Measurements from ENCODE around the gene MRPL53. TPM values are rescaled to one million over a fixed set of nuclear protein-coding genes. Genes with fewer than 3 reads are reported as not detected.

The MRPL53 gene
- total RNA-seq, 1 experiment from 2014 or later: 65.4 TPM

DNA sequence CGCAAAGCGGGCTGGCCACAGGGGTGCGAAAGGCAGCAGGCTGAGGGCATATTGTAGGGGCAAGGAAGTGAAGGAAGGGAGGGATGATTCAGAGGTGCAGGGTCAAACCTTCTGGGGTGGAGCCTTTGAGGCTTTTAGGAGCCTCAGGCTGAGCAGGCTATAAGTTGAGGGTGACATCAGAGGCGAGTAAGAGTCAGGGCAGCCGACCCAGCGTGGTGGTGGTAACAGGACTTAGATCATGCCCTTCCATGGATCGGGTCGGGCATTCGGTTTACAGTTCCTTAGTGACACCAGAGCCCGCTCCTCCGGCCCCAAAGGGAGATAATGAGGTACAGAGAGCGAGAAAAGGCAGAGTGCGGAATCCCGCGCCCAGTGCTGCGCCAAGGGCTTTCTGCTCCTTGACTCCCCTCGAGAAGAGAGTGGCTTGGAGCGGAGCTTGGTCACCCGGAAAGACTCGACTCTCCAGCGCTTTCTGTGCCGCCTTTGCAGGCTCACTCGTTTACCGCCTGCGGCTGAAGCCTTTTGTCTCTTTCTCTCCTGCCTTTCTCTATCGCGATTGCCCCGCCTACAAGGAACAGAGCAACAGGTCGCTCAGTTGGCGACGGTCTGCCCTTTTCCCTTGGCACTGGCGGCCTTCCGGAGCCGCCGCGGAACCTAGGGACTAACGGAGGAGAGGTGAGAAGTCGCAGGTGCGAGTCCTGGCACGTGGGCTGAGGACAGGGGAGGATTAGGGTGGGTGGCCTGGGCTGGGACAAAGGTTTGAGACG is 26.2 kb upstream of the MRPL53 start:
- RAD21 ChIA-PET (ENCODE audit: low non-redundant PET in 1 of 2, low total read pairs in 2 of 2, uncharacterized antibody in 2 of 2, unreplicated experiment in 2 of 2): no interaction called here

More for the DNA sequence above, 26.2 kb upstream of the MRPL53 start:
- H3K4me2 ChIP-seq (ENCODE audit: low read length): no peak overlapping the region
- no peaks in the 10 kb centered on the region for H3K27me3 ChIP-seq (ENCODE audit: insufficient read depth, low read length)
- no peaks in the 10 kb centered on the region for H4K20me1 ChIP-seq (ENCODE audit: insufficient read depth)
- ChIA-PET CTCF (no interaction called here), POLR2A (no interaction called here)
- no peak overlapping the region for H2AFZ ChIP-seq (ENCODE audit: low read depth, low read length, poor library complexity, severe bottlenecking)
- BruUV-seq (replicated peaks): no TSS peak
- no peaks in the 10 kb centered on the region for H3K79me2 ChIP-seq (ENCODE audit: insufficient read depth, low read length)
- H3K9me2 ChIP-seq (ENCODE audit: insufficient read depth): no peaks in the 10 kb centered on the region
- no peak for TF ChIP-seq RAD21 (IDR thresholded peaks at IDR 0.05; ENCODE audit: low read depth)
- no peak for TF ChIP-seq POLR2AphosphoS5 (IDR thresholded peaks at IDR 0.05; ENCODE audit: low read depth, low read length)
- TF ChIP-seq, protein P1, sequence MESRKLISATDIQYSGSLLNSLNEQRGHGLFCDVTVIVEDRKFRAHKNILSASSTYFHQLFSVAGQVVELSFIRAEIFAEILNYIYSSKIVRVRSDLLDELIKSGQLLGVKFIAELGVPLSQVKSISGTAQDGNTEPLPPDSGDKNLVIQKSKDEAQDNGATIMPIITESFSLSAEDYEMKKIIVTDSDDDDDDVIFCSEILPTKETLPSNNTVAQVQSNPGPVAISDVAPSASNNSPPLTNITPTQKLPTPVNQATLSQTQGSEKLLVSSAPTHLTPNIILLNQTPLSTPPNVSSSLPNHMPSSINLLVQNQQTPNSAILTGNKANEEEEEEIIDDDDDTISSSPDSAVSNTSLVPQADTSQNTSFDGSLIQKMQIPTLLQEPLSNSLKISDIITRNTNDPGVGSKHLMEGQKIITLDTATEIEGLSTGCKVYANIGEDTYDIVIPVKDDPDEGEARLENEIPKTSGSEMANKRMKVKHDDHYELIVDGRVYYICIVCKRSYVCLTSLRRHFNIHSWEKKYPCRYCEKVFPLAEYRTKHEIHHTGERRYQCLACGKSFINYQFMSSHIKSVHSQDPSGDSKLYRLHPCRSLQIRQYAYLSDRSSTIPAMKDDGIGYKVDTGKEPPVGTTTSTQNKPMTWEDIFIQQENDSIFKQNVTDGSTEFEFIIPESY (IDR thresholded peaks at IDR 0.05; ENCODE audit: extremely low read depth, insufficient replicate concordance, low read length): no peak
- TF ChIP-seq, protein P2, sequence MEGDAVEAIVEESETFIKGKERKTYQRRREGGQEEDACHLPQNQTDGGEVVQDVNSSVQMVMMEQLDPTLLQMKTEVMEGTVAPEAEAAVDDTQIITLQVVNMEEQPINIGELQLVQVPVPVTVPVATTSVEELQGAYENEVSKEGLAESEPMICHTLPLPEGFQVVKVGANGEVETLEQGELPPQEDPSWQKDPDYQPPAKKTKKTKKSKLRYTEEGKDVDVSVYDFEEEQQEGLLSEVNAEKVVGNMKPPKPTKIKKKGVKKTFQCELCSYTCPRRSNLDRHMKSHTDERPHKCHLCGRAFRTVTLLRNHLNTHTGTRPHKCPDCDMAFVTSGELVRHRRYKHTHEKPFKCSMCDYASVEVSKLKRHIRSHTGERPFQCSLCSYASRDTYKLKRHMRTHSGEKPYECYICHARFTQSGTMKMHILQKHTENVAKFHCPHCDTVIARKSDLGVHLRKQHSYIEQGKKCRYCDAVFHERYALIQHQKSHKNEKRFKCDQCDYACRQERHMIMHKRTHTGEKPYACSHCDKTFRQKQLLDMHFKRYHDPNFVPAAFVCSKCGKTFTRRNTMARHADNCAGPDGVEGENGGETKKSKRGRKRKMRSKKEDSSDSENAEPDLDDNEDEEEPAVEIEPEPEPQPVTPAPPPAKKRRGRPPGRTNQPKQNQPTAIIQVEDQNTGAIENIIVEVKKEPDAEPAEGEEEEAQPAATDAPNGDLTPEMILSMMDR (IDR thresholded peaks at IDR 0.05 in 2 of 3, conservative IDR thresholded peaks at IDR 0.05 in 1 of 3; ENCODE audit: borderline replicate concordance in 1 of 3, insufficient read depth in 1 of 3, low read depth in 2 of 3, low read length in 2 of 3): no peak
- no peak for TF ChIP-seq SRF (IDR thresholded peaks at IDR 0.05; ENCODE audit: low read depth)
- no peak for TF ChIP-seq SIN3A (IDR thresholded peaks at IDR 0.05; ENCODE audit: low read depth)
- TF ChIP-seq ZFX (IDR thresholded peaks at IDR 0.05): no peak
- no peak for TF ChIP-seq CBX3 (IDR thresholded peaks at IDR 0.05; ENCODE audit: low read depth)
- TF ChIP-seq, protein P3, sequence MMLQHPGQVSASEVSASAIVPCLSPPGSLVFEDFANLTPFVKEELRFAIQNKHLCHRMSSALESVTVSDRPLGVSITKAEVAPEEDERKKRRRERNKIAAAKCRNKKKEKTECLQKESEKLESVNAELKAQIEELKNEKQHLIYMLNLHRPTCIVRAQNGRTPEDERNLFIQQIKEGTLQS (IDR thresholded peaks at IDR 0.05): no peak
- TF ChIP-seq EZH2phosphoT487 (IDR thresholded peaks at IDR 0.05; ENCODE audit: borderline replicate concordance): no peak
- TF ChIP-seq, protein P4, sequence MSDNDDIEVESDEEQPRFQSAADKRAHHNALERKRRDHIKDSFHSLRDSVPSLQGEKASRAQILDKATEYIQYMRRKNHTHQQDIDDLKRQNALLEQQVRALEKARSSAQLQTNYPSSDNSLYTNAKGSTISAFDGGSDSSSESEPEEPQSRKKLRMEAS (IDR thresholded peaks at IDR 0.05): no peak
- TF ChIP-seq JUND (IDR thresholded peaks at IDR 0.05): no peak
- TF ChIP-seq CEBPB (IDR thresholded peaks at IDR 0.05; ENCODE audit: low read depth): no peak
- DNase-seq (ENCODE audit: low read depth, low spot score) (no peak), ATAC-seq (no peak)
- peaks cover 12 to 29% of the 10 kb centered on the region in 2 experiments for H3K4me1 ChIP-seq (ENCODE audit: control insufficient read depth in 1 of 2, insufficient read depth in 2 of 2, low read length in 2 of 2)
- no peaks in the 10 kb centered on the region for H3K9me3 ChIP-seq (ENCODE audit: control insufficient read depth in 1 of 2, insufficient read depth in 1 of 2, low read depth in 1 of 2, low read length in 2 of 2)
- no peaks in the 10 kb centered on the region for H3K36me3 ChIP-seq (ENCODE audit: control insufficient read depth in 1 of 2, insufficient read depth in 2 of 2, low read length in 2 of 2)
- no peak overlapping the region for H3K9ac ChIP-seq (ENCODE audit: low read length)
- no peak overlapping the region for H3K27ac ChIP-seq (ENCODE audit: low read depth, low read length)
- intact Hi-C loops (cut with micrococcal nuclease): no loop called here
- H3K4me3 ChIP-seq (replicated peaks in 1 of 2; ENCODE audit: low read depth in 1 of 2, low read length in 2 of 2): no peak overlapping the region
